ENCODE results near the gene CACNA1S. TPM values are rescaled to one million over a fixed set of nuclear protein-coding genes. Genes with fewer than 3 reads are reported as not detected.
A peak's percentile ranks its signal among the peaks of the same experiment; 100 is the strongest.

CACNA1S gene
- total and polyA plus RNA-seq, 2 of the 8 experiments (the other 6 are each of a cell fraction or from before 2014, with no cell fraction given), result 0.06 TPM; not detected in 1

GRCh38 chr1:201126463-201126831 is 14.2 kb upstream of the CACNA1S start:
- Histone ChIP-seq H3K4me3 (ENCODE audit: extremely low read depth in 1 of 4, insufficient read depth in 2 of 4, low read depth in 3 of 4, low read length in 4 of 4) (peak overlapping the region in 1 of 4 experiments; percentile 35; a peak in 1 of 8 replicates), H2BK20ac (ENCODE audit: low read length) (no peak overlapping the region), H4K8ac (ENCODE audit: extremely low read depth, insufficient read depth, low read length) (no peak overlapping the region), H3K4ac (replicated peaks; ENCODE audit: insufficient read length, low read depth, low read length) (no peak overlapping the region), H3K23me2 (ENCODE audit: low read depth, low read length) (no peaks in the 10 kb centered on the region), H2BK12ac (ENCODE audit: low read depth, low read length) (no peak overlapping the region), H3K9me3 (ENCODE audit: insufficient read depth in 2 of 2, low read depth in 1 of 2, low read length in 1 of 2) (no peaks in the 10 kb centered on the region), H3K14ac (ENCODE audit: insufficient read length) (no peak overlapping the region), H3K9ac (replicated peaks in 1 of 4; ENCODE audit: extremely low read depth in 1 of 4, low read depth in 3 of 4, low read length in 3 of 4) (no peak overlapping the region), H3K79me1 (ENCODE audit: low read depth, low read length) (no peaks in the 10 kb centered on the region), H3K4me1 (replicated peaks in 1 of 4; ENCODE audit: control insufficient read depth in 3 of 4, insufficient read depth in 4 of 4, low read length in 3 of 4) (peaks cover 3 to 11% (median 9%) of the 10 kb centered on the region in 4 experiments), H3K56ac (replicated peaks; ENCODE audit: insufficient read length, low read depth, low read length) (no peak overlapping the region), H3K23ac (ENCODE audit: insufficient read length) (no peak overlapping the region), H3K27me3 (replicated peaks in 1 of 4; ENCODE audit: control insufficient read depth in 3 of 4, extremely low read depth in 1 of 4, insufficient read depth in 3 of 4, low read length in 3 of 4) (no peaks in the 10 kb centered on the region; a peak in 1 of 7 replicates), H3K27ac (ENCODE audit: low read depth, low read length) (no peak overlapping the region), H2BK5ac (ENCODE audit: low read depth, low read length) (no peak overlapping the region), H4K20me1 (replicated peaks in 1 of 2; ENCODE audit: control insufficient read depth in 1 of 2, insufficient read depth in 2 of 2, low read length in 2 of 2) (no peaks in the 10 kb centered on the region), H4K5ac (ENCODE audit: insufficient read length, low read depth, low read length) (no peak overlapping the region), H2AFZ (ENCODE audit: low read length) (no peak overlapping the region), H4K91ac (replicated peaks; ENCODE audit: insufficient read length, low read length) (no peak overlapping the region), H3K36me3 (ENCODE audit: control insufficient read depth in 2 of 4, insufficient read depth in 4 of 4, low read length in 3 of 4) (no peaks in the 10 kb centered on the region), H2BK15ac (ENCODE audit: low read length) (no peak overlapping the region), H3K4me2 (ENCODE audit: insufficient read depth in 1 of 2, low read depth in 2 of 2, low read length in 2 of 2) (peak overlapping the region; percentile 1 to 58; a peak in 3 of 4 replicates), H2AK5ac (ENCODE audit: low read depth, low read length) (no peak overlapping the region), H3K79me2 (ENCODE audit: control insufficient read depth in 1 of 2, insufficient read depth in 2 of 2, low read length in 2 of 2) (no peaks in the 10 kb centered on the region), H2BK120ac (replicated peaks; ENCODE audit: low read depth, low read length) (no peak overlapping the region), H3K18ac (ENCODE audit: extremely low read depth, low read length) (no peak overlapping the region)
- 63% methylated on average over 3 of the region's 3 CpGs; no CpG with 5 or more reads in 1 of the 2 experiments for WGBS, 2 experiments (ENCODE audit: extremely low coverage in 1 of 2, insufficient coverage in 1 of 2, insufficient read length in 1 of 2, insufficient replicate concordance in 2 of 2, low coverage in 1 of 2, low lambda C conversion rate in 2 of 2, missing lambda C conversion rate in 1 of 2)
- FAIRE-seq (no peak), DNase-seq (ENCODE audit: low read depth in 1 of 2, low spot score in 2 of 2) (no peak)
- ChIA-PET POLR2A (ENCODE audit: partially characterized antibody) (interaction anchor here (1.1 to 4.3 kb wide), 2 partner anchors 7 to 27 kb away, joined by 3 to 13 read pairs; partner anchors contain the start of gene TMEM9), CTCF (ENCODE audit: partially characterized antibody) (interaction anchor here (1.2 to 16.3 kb wide), 6 partner anchors 10 to 154 kb away, joined by 3 to 343 read pairs (median 8); no protein-coding TSS in a partner anchor)
- peak; percentile 56; the same call in 1 of the 2 replicates for TF ChIP-seq KDM1A (IDR thresholded peaks at IDR 0.05; ENCODE audit: borderline replicate concordance, low read length)
- TF ChIP-seq SIN3A (conservative IDR thresholded peaks at IDR 0.05 in 1 of 2, IDR thresholded peaks at IDR 0.05 in 1 of 2; ENCODE audit: low read depth in 1 of 2, low read length in 2 of 2), result no peak

Data from H1 (cell line).